ENCODE measurements around the gene SYNE2.
A peak's percentile ranks its signal among the peaks of the same experiment; 100 is the strongest.
"Not testable (repeated sequence)": the region's sequence is repeated elsewhere in the genome, so short reads cannot be mapped to it uniquely, and the experiment has no call there.

The SYNE2 gene

GRCh38 chr14:63972323-63972932 is 119.6 kb downstream of the SYNE2 start:
- no peak for DNase-seq

GRCh38 chr14:63974176-63974575 is 121.4 kb downstream of the SYNE2 start:
- no peak for DNase-seq

DNA sequence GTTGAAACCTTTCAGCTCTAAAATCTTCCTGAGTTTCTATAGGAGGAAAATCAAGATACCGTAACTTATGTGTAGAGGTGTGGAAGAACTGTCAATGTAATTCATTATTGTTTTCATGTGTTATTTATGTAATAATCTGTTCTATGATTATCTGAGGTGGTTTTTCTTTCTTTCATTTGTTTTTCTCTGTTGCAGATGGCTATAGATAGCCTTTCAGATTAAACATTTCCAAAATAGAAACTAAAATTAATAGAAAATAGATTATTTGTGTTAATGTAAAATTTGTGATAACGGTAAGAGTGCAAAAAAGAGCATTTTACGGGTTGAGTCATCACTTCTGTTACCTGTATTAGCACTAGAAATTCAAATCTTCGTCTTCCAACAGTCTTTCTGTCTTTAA is 128.8 kb downstream of the SYNE2 start:
- DNase-seq = no peak

GRCh38 chr14:63982156-63982555 is 129.4 kb downstream of the SYNE2 start:
- no peak for DNase-seq

DNA sequence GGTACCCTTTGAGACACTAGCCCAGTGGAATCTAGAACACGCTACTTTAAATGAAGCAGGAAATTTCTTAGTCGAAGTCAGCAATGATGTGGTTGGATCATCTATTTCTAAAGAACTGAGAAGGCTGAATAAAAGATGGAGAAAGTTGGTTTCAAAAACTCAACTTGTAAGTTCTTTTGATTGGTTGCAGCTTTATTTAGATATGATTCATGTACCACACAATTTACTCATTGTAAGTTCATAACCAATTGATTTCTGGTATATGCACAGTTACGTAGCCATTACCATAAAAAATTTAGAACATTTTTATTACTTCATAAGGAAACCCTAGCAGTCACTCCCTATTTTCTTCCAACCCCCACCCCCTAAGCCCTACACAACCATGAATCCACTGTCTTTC is 129.8 kb downstream of the SYNE2 start:
- no peak for DNase-seq

- DNase-seq = no peak
These were observed 134.2 kb downstream of the SYNE2 start for GRCh38 chr14:63986789-63987533.

- DNase-seq = no peak
These were observed 135.8 kb downstream of the SYNE2 start for GRCh38 chr14:63988579-63988978.

DNA sequence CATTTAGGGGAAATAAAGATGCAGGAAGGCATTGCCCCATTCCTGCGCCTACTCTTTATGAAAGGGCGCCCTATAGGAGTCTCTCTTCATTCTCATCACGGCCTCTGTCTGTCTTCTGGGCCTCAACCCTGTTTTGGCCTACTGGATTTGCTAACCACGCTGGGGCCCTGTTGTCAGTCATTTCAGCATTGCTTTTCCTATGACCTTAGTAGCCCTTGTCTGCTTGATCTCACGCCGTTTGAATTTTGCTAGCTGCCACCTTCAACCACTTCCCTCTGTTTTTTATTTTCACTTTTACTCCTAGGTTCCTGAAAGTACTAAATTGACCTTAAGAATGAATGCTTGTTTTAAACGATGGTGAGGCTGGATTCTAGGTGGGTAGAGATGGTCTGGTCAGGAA is 139.0 kb downstream of the SYNE2 start:
- DNase-seq = no peak

DNA sequence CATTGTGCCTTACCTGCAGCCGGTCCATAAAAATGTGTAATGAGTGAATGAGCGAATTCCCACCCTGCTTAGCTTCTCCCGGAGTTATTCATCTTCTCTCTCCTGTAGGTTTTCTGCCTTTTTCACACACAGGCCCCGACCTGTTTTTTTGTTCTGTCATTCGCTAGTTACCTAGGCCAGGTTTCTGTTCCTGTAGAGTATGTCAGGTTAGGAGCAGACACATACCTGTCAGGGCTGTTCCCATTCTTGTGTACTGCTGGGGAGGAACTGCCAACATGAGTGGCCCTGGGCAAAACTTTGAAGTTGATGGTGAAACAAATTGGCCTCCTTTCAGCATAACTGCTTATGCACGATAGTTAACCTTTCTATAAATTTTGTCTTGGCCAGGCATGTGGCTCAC is 140.1 kb downstream of the SYNE2 start:
- no peak for DNase-seq

DNA sequence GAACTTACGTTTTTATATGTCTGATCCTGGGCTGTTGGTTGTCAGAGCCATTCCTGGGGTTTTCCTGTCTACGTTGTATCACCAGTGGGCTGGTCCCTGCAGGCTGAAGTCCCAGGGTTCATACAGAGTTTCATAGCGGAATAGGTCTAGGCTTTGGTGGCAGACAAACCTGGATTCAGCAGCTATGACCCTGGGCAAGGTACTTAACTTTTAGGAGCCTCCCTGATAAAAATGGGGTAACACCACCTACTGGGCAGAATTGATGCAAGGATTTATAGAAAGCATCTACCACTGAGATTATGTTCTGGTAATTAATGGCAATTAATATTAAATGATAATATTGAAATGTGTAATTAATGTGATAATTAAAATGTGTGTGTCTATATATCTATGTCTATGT is 141.2 kb downstream of the SYNE2 start:
- peak in 1 of 2 donors; percentile 27 for DNase-seq

- no peak for DNase-seq
These were observed 142.5 kb downstream of the SYNE2 start for GRCh38 chr14:63995285-63995684.

DNA sequence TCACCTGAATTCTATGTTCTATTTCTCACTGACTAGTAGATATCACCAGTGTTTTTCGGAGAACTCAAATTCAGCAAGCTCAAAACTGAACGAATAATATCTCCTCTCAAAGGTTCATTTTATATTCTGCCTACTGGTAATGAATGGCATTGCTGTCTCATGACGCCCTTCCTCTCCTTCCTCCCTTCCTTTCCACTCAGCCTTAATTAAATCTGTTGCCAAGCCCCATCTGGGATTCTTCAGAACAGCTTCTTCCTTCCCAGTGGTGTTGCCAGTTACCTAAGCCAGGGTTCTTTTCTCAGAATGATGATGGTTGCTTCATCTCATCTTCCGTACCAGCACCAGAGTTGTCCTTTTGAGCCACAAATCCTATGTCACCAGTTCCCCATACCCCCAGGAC is 143.2 kb downstream of the SYNE2 start:
- DNase-seq = no peak

DNA sequence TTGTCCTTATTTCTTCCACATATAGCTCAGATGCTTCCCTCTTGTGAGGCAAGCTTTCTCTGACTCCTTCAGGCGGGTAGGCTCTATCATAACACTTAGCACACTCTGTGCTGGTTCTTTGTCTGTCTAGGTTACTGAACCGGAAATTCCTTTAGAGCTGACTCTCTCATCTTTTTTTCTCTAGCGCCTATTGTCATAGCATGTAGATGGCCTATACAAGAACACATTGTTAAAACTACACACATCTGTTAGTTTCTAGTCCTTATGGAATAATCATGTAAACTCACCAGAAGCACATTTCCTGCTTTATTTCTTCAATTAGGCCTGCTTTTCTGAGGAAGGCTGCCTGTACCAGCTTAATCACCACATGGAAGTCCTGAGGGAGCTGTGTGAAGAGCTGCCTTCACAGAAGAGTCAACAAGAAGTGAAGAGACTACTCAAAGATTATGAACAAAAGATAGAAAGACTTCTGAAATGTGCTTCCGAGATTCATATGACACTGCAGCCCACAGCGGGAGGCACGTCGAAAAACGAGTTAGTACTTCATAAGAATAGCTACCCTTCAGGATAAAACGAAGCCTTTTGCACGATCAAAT is 143.9 kb downstream of the SYNE2 start:
- DNase-seq = no peak

DNA sequence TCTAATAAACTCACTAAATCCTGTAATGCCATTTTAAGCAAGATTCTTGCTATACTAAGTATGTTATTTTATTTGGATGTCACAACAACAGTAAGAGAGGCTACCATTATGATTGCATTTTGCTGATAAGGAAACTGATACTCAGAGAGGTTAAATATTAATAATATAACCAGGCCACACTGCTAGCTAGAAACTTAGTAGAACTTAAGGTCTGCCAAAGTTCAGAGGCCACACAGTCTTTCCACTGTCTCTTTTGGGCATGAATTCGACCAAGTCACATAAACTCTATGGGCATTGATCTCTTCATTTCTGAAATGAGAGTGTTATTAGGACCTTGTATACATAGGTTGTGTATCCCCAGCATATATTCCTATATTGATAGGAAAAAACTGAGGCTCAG is 147.9 kb downstream of the SYNE2 start:
- DNase-seq = no peak

GRCh38 chr14:64005822-64006221 is 153.0 kb downstream of the SYNE2 start:
- DNase-seq = no peak

DNA sequence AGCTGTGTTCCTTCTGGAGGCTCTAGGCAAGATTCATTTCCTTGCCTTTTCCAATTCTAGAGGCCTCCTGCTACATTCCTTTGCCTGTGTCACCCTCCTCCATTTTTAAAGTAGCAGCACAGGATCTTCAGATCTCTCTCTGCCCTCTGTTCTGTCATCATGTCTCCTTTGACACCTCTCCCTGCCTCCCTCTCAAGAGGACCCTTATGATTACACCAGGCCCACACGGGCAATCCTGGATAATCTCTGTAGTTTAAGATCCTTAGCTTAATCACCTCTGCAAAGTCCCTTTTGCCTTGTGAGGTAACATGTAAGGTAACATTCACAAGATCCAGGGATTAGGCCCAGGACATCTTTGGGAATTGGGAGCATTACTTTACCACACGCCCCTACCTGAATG is 155.2 kb downstream of the SYNE2 start:
- DNase-seq = no peak

DNA sequence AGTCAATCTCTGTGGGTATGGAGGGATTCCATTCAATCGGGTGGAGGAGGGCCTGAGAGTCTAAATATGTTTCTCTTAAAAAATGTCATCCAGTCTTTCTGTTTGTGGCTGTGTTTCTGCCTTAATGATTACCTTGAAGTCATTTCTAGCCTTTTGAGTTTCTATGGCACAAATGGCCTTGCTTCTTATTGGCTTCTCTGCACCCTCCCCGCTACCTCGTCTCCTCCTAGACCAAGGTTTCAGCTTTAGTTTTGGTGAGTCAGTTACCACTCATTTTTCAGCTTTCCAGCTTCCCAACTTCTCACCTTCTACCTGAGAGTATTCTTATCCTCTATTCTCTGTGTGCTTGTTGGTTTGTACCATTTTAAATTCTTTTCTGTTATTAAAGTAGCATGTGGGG is 159.2 kb downstream of the SYNE2 start:
- DNase-seq = no peak

DNA sequence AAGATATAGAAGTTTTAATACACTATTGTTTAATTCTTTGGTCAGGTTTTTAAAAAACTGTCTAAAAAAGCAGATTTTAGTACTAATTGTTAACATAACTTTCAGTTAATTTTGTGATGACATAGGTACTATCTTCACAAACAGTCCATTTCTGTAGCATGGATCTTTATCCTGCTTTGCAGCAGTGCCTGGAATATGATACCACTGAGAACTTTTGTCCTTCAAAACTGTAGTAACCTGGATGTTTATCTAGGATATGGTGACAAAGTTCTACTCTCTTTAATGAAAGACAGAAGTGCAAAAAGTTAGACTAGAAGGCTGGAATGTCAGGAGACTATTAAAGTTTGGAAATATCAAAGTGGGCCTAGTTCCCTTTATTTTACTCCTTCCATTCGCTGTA is 159.9 kb downstream of the SYNE2 start:
- no peak for DNase-seq

DNA sequence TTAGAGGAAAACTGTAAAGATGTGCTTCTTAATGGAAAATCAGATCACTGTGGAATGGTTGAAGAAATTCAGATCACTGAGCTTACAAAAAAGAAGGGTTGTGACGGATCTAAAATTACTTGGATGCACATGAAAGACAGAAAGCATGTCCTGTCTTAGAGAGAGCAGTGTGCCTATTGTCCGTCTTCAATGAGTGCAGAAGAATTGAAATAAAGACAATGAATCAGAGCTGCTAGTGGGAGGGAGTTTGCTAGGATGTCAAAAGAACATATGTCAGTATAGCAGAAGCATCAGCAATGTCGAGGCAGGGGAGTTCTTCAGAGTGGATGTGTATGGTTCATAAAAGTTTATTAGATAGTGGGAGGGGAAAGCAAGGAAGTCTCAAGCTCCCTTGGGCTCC is 172.7 kb downstream of the SYNE2 start:
- DNase-seq = no peak

- DNase-seq = no peak
These were observed 173.8 kb downstream of the SYNE2 start for GRCh38 chr14:64026600-64026999.

DNA sequence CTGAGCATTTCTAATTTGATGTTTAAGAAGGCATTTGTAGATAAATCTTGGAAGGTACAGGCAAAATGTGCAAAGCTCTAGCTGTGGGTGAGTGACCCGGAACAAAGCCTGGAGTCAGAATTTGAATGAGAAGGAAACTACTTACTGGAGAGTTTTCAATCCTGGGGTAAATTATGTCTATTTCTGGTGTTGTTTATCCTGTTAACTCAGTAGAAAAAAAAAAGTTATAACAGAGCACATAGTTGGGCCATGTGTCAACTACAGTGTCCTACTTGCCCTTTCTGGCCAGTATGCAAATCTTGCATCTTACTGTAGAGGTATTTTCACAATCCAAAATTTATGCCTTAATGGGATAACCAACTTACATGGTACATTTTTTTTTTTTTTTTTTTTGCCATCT is 182.3 kb downstream of the SYNE2 start:
- DNase-seq = no peak

GRCh38 chr14:64037869-64038745 is 185.3 kb downstream of the SYNE2 start:
- DNase-seq = not testable (repeated sequence)

DNA sequence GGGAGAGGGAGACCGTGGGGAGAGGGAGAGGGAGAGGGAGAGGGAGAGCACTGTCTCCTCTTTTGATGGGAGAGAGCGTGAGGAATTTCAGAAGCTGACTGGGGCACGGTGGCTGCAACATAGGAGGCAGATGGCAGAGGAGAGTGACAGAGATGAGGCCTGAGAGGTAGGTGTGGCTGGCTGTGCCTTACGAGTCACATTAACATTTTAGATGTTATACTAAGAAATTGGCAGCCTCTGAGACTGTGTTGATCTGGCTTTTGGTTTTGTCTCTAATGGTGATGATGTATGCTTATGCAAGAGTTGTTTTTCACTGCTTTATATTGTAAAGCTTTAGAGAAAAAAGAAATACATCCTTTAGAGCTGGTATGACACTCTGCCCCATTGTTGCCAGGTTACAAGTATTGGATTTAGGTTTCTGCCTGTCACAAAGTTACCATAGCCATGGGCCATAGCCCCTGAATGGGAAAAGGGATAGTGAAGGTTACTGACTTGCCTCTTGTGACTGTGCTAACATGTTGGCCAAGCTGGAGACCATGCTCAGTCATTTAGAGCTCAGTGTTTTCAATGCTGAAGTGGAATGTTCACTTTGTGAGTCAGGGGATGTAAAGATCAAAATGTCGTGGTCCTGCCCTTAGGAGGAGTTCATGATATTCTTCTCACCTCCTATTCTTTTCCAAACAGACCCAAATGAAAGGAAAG is 186.2 kb downstream of the SYNE2 start:
- DNase-seq = no peak

Data from CD4-positive, alpha-beta T cell treated with Interleukin-4 for 1 hour (primary cell).